Kidney (tissue), 14 donors: ENCODE measurements around the gene FBXO30. TPM values are rescaled to one million over a fixed set of nuclear protein-coding genes. Genes with fewer than 3 reads are reported as not detected.
A peak's percentile ranks its signal among the peaks of the same experiment; 100 is the strongest.

Experiments used
- DNase-seq, 5 donors: peaks; one replicate each; pipeline ENCODE4 v3.0.0-alpha.2; 2013 to 2020
- FAIRE-seq: peaks from 2 replicates; lab custom pipeline; 2012; peaks lifted over from hg19 to GRCh38; lab: Jason Lieb, UNC
- H3K27ac ChIP-seq, 2 donors: one replicate each; pipeline ENCODE4 v1.7.0; 2013; ENCODE audit warnings: low read depth in 2 of 2, low read length in 2 of 2, inconsistent platforms in 1 of 2
- H3K27me3 ChIP-seq: one replicate; pipeline ENCODE4 v1.7.1; 2013; ENCODE audit warnings: low read length, inconsistent platforms; ENCODE audit not compliant: control insufficient read depth, insufficient read depth
- H3K36me3 ChIP-seq, 3 donors: one replicate each; pipeline versions ENCODE4 v1.7.0 to v1.7.1; 2013; ENCODE audit warnings: low read length in 3 of 3, control low read depth in 1 of 3, inconsistent platforms in 1 of 3; ENCODE audit not compliant: insufficient read depth in 3 of 3, control insufficient read depth in 2 of 3
- H3K4me1 ChIP-seq, 3 donors: one replicate each; pipeline versions ENCODE4 v1.7.0 to v1.7.1; 2013; ENCODE audit warnings: low read length in 3 of 3, inconsistent platforms in 1 of 3, low read depth in 1 of 3; ENCODE audit not compliant: control insufficient read depth in 2 of 3, insufficient read depth in 2 of 3
- H3K4me3 ChIP-seq, 3 donors: one replicate each; pipeline versions ENCODE4 v1.7.0 to v1.8.1; 2013; ENCODE audit warnings: low read length in 3 of 3, control low read depth in 1 of 3, inconsistent platforms in 1 of 3
- H3K9ac ChIP-seq, 3 donors: one replicate each; pipeline versions ENCODE4 v1.7.0 to v1.7.1; 2013; ENCODE audit warnings: low read length in 3 of 3, control low read depth in 1 of 3, inconsistent platforms in 1 of 3
- H3K9me3 ChIP-seq, 3 donors: one replicate each; pipeline versions ENCODE4 v1.7.0 to v1.7.1; 2013; ENCODE audit warnings: low read length in 3 of 3, control low read depth in 1 of 3, inconsistent platforms in 1 of 3; ENCODE audit not compliant: control insufficient read depth in 2 of 3, insufficient read depth in 1 of 3
- intact Hi-C: fragments of 100-400 bp; cut with DNase I; formaldehyde crosslinking; loops from one replicate; pipeline ENCODE4 v1.11.1; 2022
- polyA plus RNA-seq: library from polyadenylated mRNA; stranded (reverse); fragments of 350-450 nt; fragmentation: Illumina TruSeq; extraction: RNeasy Lipid Tissue Mini Kit (QIAGEN cat#74804); gene quantifications from one replicate; pipeline ENCODE4 v1.2.3, GENCODE V29; 2014; ENCODE audit warnings: low read depth, low replicate concordance; ENCODE audit not compliant: insufficient read depth
- total RNA-seq: library from RNA; stranded (reverse); fragmentation: NEBNext Ultra II Directional; extraction: Animal tissue kit (Norgen Biotek cat#: 25700); gene quantifications from one replicate; pipeline ENCODE4 v1.2.1, GENCODE V29; 2021
- TF ChIP-seq, protein P1 (sequence below): IDR thresholded peaks from 3 replicates; pipeline ENCODE4 v1.5.1; 2012; ENCODE audit warnings: mild to moderate bottlenecking, moderate library complexity, borderline replicate concordance; ENCODE audit not compliant: insufficient read depth; ENCODE audit errors: extremely low read depth
- donor health status: control.
- donor health status: control.
- donor health status: control.
- donor health status: control.
- donor health status: control.
- donor health status: DM: yes; HTN: yes; CAD: no.
- donor health status: Normal renal cell carcinoma (clear cell type).

The FBXO30 gene
- total and polyA plus RNA-seq, 2 donors from 2014 or later: 2.5 to 8.2 TPM

DNA sequence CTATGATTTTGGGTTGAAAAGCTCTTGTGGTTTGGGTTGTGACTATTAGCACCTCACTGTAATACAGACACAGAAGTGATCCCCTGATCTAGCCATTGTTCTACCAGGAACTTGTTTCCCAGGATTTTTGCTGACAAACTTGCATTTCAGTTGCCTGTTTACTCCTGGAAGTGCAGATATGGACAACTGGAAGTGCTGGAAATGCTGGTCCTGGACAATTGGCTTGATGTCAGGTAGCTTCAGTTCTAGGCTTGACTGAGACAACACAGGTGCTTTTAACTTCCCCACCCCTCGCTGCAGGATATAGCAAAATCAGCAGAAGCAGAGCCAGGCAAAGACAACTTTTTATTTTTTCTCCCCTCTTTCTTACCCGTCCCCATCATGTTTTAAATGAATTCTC lies 27.1 kb upstream of the FBXO30 start:
- FAIRE-seq: no peak
- TF ChIP-seq, protein P1, sequence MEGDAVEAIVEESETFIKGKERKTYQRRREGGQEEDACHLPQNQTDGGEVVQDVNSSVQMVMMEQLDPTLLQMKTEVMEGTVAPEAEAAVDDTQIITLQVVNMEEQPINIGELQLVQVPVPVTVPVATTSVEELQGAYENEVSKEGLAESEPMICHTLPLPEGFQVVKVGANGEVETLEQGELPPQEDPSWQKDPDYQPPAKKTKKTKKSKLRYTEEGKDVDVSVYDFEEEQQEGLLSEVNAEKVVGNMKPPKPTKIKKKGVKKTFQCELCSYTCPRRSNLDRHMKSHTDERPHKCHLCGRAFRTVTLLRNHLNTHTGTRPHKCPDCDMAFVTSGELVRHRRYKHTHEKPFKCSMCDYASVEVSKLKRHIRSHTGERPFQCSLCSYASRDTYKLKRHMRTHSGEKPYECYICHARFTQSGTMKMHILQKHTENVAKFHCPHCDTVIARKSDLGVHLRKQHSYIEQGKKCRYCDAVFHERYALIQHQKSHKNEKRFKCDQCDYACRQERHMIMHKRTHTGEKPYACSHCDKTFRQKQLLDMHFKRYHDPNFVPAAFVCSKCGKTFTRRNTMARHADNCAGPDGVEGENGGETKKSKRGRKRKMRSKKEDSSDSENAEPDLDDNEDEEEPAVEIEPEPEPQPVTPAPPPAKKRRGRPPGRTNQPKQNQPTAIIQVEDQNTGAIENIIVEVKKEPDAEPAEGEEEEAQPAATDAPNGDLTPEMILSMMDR: no peak
- no peaks in the 10 kb centered on the region for H3K36me3 ChIP-seq

DNA sequence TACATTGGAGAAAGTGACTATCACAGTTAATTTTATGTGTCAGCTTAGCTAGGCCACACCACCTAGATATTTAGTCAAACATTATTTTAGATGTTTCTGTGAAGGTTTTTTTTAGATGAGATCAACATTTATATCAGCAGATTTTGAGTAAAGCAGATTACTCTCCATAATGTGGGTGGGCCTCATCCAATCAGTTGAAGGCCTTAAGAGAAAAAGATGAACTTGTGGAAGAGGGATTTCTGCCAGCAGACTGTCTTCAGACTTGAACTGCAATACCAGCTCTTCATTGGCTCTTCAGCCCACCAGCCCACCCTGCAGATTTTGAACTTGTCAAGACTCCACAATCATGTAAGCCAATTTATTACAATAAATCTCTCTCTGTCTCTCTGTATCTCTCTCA lies 25.1 kb upstream of the FBXO30 start:
- no peaks in the 10 kb centered on the region for H3K4me1 ChIP-seq
- H3K27me3 ChIP-seq: no peaks in the 10 kb centered on the region
- H3K9me3 ChIP-seq: no peaks in the 10 kb centered on the region
- TF ChIP-seq, protein P1: no peak
- H3K4me3 ChIP-seq: no peak overlapping the region
- FAIRE-seq (no peak), DNase-seq (peak in 1 of 5 donors; percentile 18)
- H3K36me3 ChIP-seq: no peaks in the 10 kb centered on the region
- H3K9ac ChIP-seq: no peak overlapping the region
- intact Hi-C loops: no loop called here
- no peak overlapping the region for H3K27ac ChIP-seq

More for the DNA sequence above, 27.1 kb upstream of the FBXO30 start:
- Histone ChIP-seq H3K9me3 (no peaks in the 10 kb centered on the region), H3K27me3 (no peaks in the 10 kb centered on the region), H3K4me1 (no peaks in the 10 kb centered on the region), H3K9ac (no peak overlapping the region), H3K27ac (no peak overlapping the region), H3K4me3 (no peak overlapping the region)
- intact Hi-C loops: no loop called here
- no peak for DNase-seq

DNA sequence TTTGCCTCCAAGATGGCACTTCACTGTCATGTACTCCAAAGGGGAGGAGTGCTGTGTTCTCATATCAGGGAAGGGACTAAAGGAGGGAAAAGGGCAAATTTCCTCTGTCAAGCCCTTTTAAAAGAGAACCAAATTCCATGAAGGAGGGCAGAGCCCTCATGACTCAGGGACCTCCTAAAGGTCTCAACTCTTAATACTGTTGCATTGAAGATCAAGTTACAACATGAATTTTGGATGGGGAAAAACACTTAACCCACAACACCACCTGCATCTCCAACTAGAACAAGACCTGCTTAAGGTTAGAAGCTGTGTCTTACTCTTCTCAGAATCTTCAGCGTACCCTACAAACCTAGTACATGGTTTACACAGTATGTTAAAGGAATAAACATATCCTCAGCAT lies 23.7 kb upstream of the FBXO30 start:
- Histone ChIP-seq H3K27me3 (no peaks in the 10 kb centered on the region), H3K9me3 (no peaks in the 10 kb centered on the region), H3K27ac (no peak overlapping the region), H3K9ac (no peak overlapping the region), H3K4me1 (no peaks in the 10 kb centered on the region), H3K4me3 (no peak overlapping the region), H3K36me3 (no peaks in the 10 kb centered on the region)
- intact Hi-C loops: no loop called here
- FAIRE-seq (no peak), DNase-seq (no peak)
- TF ChIP-seq, protein P1: no peak

DNA sequence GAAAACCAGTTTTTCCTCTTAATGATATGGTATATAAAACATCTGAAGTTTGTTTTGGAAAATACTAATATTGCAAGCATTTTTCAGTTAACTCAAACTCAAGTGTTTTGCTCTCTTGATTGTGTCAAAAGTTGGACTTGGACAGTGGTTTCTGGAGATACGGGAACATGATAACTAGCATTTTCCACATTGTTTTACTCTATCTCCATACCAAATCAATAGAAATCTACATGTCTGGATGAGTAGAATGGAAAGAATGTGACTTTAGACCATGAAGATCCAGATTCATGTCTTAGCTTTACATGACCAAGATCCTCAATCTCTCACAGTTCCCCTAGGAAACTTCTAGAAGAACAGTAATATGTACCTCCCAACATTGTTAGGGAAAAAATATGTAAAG lies 22.2 kb upstream of the FBXO30 start:
- Histone ChIP-seq H3K4me1 (no peaks in the 10 kb centered on the region), H3K27me3 (no peaks in the 10 kb centered on the region), H3K9me3 (no peaks in the 10 kb centered on the region), H3K9ac (no peak overlapping the region), H3K36me3 (no peaks in the 10 kb centered on the region), H3K27ac (no peak overlapping the region), H3K4me3 (no peak overlapping the region)
- intact Hi-C loops: no loop called here
- TF ChIP-seq, protein P1: no peak
- FAIRE-seq (no peak), DNase-seq (no peak)
